Keratinocyte (primary cell): ENCODE results near the gene TUBGCP6. TPM values are rescaled to one million over a fixed set of nuclear protein-coding genes. Genes with fewer than 3 reads are reported as not detected.

ENCODE experiments used
- DNase-seq: peaks from one replicate; pipeline ENCODE4 v3.0.0-alpha.2; 2011; ENCODE audit warnings: low read depth, missing footprints, low spot score
- FAIRE-seq: peaks from 2 replicates; lab custom pipeline; 2011; peaks lifted over from hg19 to GRCh38; lab: Jason Lieb, UNC
- H2AFZ ChIP-seq: 2 replicates; pipeline ENCODE4 v1.6.0; 2012; ENCODE audit warnings: low read length, control low read depth, inconsistent platforms; ENCODE audit not compliant: control insufficient read depth
- H3K27ac ChIP-seq: 2 replicates; pipeline ENCODE4 v1.5.1; 2011; ENCODE audit warnings: low read length; ENCODE audit not compliant: control insufficient read depth, insufficient read depth
- H3K27me3 ChIP-seq: 3 replicates; pipeline ENCODE4 v1.6.0; 2011; ENCODE audit warnings: low read length; ENCODE audit not compliant: control insufficient read depth, insufficient read depth; ENCODE audit errors: extremely low read depth
- H3K36me3 ChIP-seq, 2 experiments: 2 replicates in 1 of 2; 3 replicates in 1 of 2; pipeline ENCODE4 v1.5.1; 2011; ENCODE audit warnings: low read length in 2 of 2, mild to moderate bottlenecking in 1 of 2; ENCODE audit not compliant: control insufficient read depth in 2 of 2, insufficient read depth in 2 of 2; ENCODE audit errors: extremely low read depth in 1 of 2
- H3K4me1 ChIP-seq: 3 replicates; pipeline ENCODE4 v1.5.1; 2011; ENCODE audit warnings: low read length; ENCODE audit not compliant: control insufficient read depth, insufficient read depth; ENCODE audit errors: extremely low read depth
- H3K4me2 ChIP-seq: 3 replicates; pipeline ENCODE4 v1.6.0; 2011; ENCODE audit warnings: low read depth, low read length; ENCODE audit not compliant: control insufficient read depth, insufficient read depth; ENCODE audit errors: extremely low read depth
- H3K4me3 ChIP-seq, 3 experiments: fragments of 200-600 bp in 1 of 3; sonication (generic) in 1 of 3; 2 replicates in 2 of 3; 3 replicates in 1 of 3; pipeline ENCODE4 v1.5.1; 2011 to 2016; ENCODE audit warnings: low read length in 3 of 3, mild to moderate bottlenecking in 3 of 3, control low read depth in 2 of 3, inconsistent platforms in 1 of 3, low read depth in 1 of 3, mixed read lengths in 1 of 3, mixed run types in 1 of 3, moderate library complexity in 1 of 3; ENCODE audit not compliant: control insufficient read depth in 2 of 3, insufficient read depth in 2 of 3; ENCODE audit errors: extremely low read depth in 1 of 3
- H3K79me2 ChIP-seq: 2 replicates; pipeline ENCODE4 v1.6.0; 2012; ENCODE audit warnings: low read length; ENCODE audit not compliant: control insufficient read depth, insufficient read depth
- H3K9ac ChIP-seq: 3 replicates; pipeline ENCODE4 v1.6.0; 2011; ENCODE audit warnings: low read length; ENCODE audit not compliant: control insufficient read depth, insufficient read depth; ENCODE audit errors: extremely low read depth
- H3K9me1 ChIP-seq: 3 replicates; pipeline ENCODE4 v1.6.0; 2011; ENCODE audit warnings: low read length; ENCODE audit not compliant: control insufficient read depth, insufficient read depth; ENCODE audit errors: extremely low read depth
- H3K9me3 ChIP-seq: 2 replicates; pipeline ENCODE4 v1.5.1; 2012; ENCODE audit warnings: low read depth, low read length; ENCODE audit not compliant: control insufficient read depth
- H4K20me1 ChIP-seq: 3 replicates; pipeline ENCODE4 v1.6.0; 2011; ENCODE audit warnings: low read length; ENCODE audit not compliant: control insufficient read depth, insufficient read depth; ENCODE audit errors: extremely low read depth
- EZH2 ChIP-seq: IDR thresholded peaks from one replicate; pipeline ENCODE4 v1.6.1; 2012; ENCODE audit warnings: inconsistent platforms, mild to moderate bottlenecking, low read length, moderate library complexity
- dilution Hi-C: fragments of 300-500 bp; cut with MboI; formaldehyde crosslinking; loops from one replicate; pipeline ENCODE4 v1.7.0; 2020; ENCODE audit warnings: low sequenced_read_pairs; ENCODE audit not compliant: extremely low pct_ligation_motif_present
- polyA plus RNA-seq, 5 experiments: library from polyadenylated mRNA; depleted of rRNA in 3 of 5; stranded (reverse) in 3 of 5; stranded (forward) in 1 of 5; unstranded in 1 of 5; fragments of >200 nt; gene quantifications; 1 replicate in 1 of 5; 2 replicates in 3 of 5; 3 replicates in 1 of 5; pipeline versions ENCODE4 v1.2.1 to v1.2.3, GENCODE V29; 2011 to 2012; ENCODE audit warnings: missing spikeins in 2 of 5, low read depth in 1 of 5, low replicate concordance in 1 of 5
- TF ChIP-seq, protein P1 (sequence below), 3 experiments: IDR thresholded peaks in 1 of 3; conservative IDR thresholded peaks in 1 of 3; optimal IDR thresholded peaks in 1 of 3; 2 replicates in 2 of 3; 3 replicates in 1 of 3; pipeline versions ENCODE3 to v1.5.1; 2011; ENCODE audit warnings: low read length in 3 of 3, mild to moderate bottlenecking in 3 of 3, moderate library complexity in 2 of 3, control low read depth in 1 of 3, inconsistent platforms in 1 of 3; ENCODE audit not compliant: insufficient read depth in 2 of 3; ENCODE audit errors: extremely low read depth in 1 of 3

The TUBGCP6 gene
- polyA plus RNA-seq, 1 donor (not counting 4 experiments of a cell fraction or from before 2014, with no cell fraction given) = 10.1 TPM

DNA sequence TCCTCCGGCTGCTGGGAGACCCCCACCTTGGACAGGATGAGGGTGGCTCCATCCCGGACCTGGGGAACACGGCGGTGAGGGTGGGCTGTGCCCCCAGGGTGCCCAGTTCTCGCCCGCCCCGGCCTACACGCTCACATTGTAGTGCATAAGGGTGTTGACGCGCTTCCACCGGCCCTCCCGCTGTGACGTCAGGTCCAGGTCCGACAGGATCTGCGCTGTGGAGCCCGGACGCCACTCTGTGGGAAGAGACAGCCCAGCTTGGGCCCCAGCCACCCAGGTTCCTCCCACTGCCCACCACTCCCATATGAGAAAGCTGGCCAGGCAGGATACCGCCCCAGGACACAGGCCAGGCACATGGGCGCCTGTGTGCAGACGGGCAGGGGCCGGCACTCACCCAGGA lies 33.6 kb upstream of the TUBGCP6 start:
- Histone ChIP-seq H3K36me3 (peaks cover 38 to 48% of the 10 kb centered on the region in 2 experiments), H3K27ac (no peak overlapping the region), H3K79me2 (peaks cover 9% of the 10 kb centered on the region)

DNA sequence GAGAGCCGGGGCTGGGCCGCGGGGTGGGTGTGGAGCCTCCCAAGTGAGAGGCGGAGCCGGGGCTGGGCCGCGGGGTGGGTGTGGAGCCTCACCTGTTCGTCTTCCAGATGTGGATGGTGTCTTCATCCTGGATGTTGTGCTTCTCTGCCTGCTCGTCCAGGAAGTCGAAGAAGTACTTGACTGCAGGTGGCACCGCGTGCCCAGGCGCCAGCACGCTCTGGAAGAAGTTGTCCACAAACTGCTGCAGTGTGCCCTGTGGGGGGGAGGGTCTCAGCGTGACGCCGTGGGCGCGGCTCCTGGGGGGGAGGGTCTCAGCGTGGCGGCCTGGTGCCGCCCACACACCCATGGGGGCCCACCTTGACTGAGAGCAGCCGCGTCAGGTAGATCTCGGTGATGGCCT lies 32.9 kb upstream of the TUBGCP6 start:
- Histone ChIP-seq H4K20me1 (peaks cover 3% of the 10 kb centered on the region), H3K9me3 (peaks cover 2% of the 10 kb centered on the region), H3K27me3 (no peaks in the 10 kb centered on the region), H3K27ac (no peak overlapping the region), H2AFZ (no peak overlapping the region), H3K36me3 (peaks cover 38 to 46% of the 10 kb centered on the region in 2 experiments), H3K4me1 (peaks cover 13% of the 10 kb centered on the region), H3K4me2 (no peak overlapping the region), H3K9ac (no peak overlapping the region), H3K9me1 (no peaks in the 10 kb centered on the region), H3K4me3 (no peak overlapping the region), H3K79me2 (peaks cover 9% of the 10 kb centered on the region)
- dilution Hi-C loops = no loop called here
- FAIRE-seq = no peak
- TF ChIP-seq EZH2 = no peak
- TF ChIP-seq, protein P1, sequence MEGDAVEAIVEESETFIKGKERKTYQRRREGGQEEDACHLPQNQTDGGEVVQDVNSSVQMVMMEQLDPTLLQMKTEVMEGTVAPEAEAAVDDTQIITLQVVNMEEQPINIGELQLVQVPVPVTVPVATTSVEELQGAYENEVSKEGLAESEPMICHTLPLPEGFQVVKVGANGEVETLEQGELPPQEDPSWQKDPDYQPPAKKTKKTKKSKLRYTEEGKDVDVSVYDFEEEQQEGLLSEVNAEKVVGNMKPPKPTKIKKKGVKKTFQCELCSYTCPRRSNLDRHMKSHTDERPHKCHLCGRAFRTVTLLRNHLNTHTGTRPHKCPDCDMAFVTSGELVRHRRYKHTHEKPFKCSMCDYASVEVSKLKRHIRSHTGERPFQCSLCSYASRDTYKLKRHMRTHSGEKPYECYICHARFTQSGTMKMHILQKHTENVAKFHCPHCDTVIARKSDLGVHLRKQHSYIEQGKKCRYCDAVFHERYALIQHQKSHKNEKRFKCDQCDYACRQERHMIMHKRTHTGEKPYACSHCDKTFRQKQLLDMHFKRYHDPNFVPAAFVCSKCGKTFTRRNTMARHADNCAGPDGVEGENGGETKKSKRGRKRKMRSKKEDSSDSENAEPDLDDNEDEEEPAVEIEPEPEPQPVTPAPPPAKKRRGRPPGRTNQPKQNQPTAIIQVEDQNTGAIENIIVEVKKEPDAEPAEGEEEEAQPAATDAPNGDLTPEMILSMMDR (optimal IDR thresholded peaks at IDR 0.05 in 1 of 3, IDR thresholded peaks at IDR 0.05 in 1 of 3, conservative IDR thresholded peaks at IDR 0.05 in 1 of 3; ENCODE audit: extremely low read depth in 1 of 3, insufficient read depth in 2 of 3, low read length in 3 of 3) = peak in 1 of 3 experiments; percentile 19
- DNase-seq = no peak

More for the DNA sequence above, 33.6 kb upstream of the TUBGCP6 start:
- H3K9ac ChIP-seq = no peak overlapping the region
- FAIRE-seq = no peak
- H2AFZ ChIP-seq = no peak overlapping the region
- peaks cover 18% of the 10 kb centered on the region for H3K4me1 ChIP-seq
- no peak overlapping the region for H3K4me2 ChIP-seq
- no peaks in the 10 kb centered on the region for H3K9me1 ChIP-seq
- dilution Hi-C loops = no loop called here
- no peak overlapping the region for H3K4me3 ChIP-seq
- peaks cover 3% of the 10 kb centered on the region for H4K20me1 ChIP-seq
- no peaks in the 10 kb centered on the region for H3K27me3 ChIP-seq
- TF ChIP-seq, protein P1 (optimal IDR thresholded peaks at IDR 0.05 in 1 of 3, IDR thresholded peaks at IDR 0.05 in 1 of 3, conservative IDR thresholded peaks at IDR 0.05 in 1 of 3; ENCODE audit: extremely low read depth in 1 of 3, insufficient read depth in 2 of 3, low read length in 3 of 3) = no peak
- no peak for TF ChIP-seq EZH2
- peaks cover 2% of the 10 kb centered on the region for H3K9me3 ChIP-seq
- DNase-seq = no peak
